GM12873 (cell line): ENCODE results near the gene EXOC4.

Source experiments
- TF ChIP-seq, protein P1 (sequence below): IDR thresholded peaks from 2 replicates; pipeline ENCODE4 v1.5.1; 2012; ENCODE audit warnings: low read depth, mild to moderate bottlenecking, moderate library complexity, low read length, control low read depth; ENCODE audit not compliant: insufficient read depth; ENCODE audit errors: missing control alignments

EXOC4 gene

DNA sequence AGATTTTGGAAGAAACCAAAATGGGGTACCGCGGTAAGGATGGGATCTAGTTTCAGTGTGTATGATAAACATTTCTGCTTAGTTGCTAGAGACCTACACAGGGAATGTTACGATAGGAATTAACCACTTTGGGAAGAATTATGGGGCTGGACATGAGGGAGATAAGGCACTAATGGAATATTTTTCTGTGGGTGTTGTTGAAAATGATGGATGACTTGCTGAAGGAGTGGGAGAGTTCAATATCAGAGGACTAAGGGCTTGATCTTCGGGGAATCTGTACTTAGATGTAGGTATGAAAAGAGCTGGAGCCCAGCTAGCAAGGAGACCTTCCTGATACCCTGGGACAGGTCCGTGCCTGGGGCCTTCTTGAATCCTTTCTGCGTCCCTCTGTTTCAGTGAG, 303.7 kb downstream of the EXOC4 start:
- TF ChIP-seq, protein P1, sequence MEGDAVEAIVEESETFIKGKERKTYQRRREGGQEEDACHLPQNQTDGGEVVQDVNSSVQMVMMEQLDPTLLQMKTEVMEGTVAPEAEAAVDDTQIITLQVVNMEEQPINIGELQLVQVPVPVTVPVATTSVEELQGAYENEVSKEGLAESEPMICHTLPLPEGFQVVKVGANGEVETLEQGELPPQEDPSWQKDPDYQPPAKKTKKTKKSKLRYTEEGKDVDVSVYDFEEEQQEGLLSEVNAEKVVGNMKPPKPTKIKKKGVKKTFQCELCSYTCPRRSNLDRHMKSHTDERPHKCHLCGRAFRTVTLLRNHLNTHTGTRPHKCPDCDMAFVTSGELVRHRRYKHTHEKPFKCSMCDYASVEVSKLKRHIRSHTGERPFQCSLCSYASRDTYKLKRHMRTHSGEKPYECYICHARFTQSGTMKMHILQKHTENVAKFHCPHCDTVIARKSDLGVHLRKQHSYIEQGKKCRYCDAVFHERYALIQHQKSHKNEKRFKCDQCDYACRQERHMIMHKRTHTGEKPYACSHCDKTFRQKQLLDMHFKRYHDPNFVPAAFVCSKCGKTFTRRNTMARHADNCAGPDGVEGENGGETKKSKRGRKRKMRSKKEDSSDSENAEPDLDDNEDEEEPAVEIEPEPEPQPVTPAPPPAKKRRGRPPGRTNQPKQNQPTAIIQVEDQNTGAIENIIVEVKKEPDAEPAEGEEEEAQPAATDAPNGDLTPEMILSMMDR: no peak

DNA sequence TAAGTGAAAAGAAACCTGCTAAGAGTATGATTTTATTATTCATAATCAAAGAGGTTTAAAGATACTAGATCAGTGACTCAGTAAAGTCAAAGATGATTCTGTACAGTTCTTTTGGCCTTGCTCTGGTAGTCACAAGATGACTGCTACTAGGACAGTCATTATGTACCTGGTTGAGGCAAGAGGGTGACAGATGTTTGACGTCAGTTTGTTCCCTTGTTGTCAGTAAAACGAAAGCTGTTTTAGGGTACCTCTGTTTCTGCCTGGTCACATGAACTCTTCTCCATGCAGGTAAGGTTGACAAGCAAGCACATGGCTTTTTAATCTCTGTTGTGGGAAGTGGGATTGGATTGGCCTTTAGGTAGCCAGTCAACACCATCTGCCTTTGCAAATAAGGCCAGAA, 308.0 kb downstream of the EXOC4 start:
- TF ChIP-seq, protein P1: no peak

DNA sequence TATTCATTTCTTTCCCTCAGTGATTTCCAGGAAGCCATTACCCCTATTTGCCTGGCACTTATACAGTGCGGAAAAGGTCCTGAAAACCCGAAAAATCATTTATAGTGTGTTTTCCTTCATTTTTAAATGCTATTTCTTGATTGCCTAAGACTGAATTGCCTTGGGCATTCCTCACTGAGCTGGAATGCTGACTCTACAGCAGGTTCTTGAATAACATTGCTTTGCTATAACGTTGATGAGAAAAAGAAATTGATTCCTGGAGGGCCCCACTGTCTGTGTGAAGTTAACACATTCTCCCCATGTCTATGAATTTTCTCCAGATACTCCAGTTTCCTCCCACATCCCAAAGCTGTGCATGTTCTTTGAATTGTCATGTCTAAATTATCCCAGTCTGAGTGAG, 308.5 kb downstream of the EXOC4 start:
- TF ChIP-seq, protein P1: no peak

DNA sequence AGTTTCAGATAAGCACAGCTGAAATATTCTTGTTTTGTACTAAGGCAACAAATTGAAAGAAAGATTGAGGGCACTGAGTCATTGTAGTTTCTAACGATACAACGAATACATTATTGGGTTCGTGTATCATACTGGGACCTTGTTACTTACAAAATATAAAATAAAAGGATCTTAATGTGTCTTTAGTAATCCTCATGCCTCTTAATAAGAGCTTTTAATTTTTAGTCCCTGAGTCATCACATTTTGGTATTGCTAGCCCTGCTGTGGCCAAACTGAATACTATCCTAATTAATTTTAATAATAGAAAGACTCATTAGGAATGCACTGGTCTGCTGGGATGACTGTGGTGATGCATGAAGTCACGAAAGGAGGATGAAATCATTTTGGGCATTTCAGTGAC, 309.7 kb downstream of the EXOC4 start:
- TF ChIP-seq, protein P1: no peak

DNA sequence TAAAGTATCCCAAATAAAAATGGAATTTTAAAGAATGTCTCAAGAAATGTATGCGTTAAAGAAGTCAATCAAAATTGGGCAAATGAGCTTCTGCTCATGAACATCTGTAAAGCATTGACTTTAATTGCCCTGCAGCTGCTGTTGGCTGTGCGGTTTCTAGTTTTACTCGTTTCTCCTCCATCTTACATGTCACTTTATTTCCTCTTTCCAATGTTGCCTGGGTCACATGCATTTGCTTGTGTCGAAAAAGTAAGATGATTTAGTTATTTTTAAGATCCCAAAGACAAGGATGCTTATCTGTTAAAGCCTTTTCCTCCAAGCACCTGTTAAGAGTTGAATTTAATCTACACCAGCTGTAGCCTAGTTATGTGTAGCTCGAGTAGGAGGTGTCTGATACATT, 310.4 kb downstream of the EXOC4 start:
- TF ChIP-seq, protein P1: no peak

DNA sequence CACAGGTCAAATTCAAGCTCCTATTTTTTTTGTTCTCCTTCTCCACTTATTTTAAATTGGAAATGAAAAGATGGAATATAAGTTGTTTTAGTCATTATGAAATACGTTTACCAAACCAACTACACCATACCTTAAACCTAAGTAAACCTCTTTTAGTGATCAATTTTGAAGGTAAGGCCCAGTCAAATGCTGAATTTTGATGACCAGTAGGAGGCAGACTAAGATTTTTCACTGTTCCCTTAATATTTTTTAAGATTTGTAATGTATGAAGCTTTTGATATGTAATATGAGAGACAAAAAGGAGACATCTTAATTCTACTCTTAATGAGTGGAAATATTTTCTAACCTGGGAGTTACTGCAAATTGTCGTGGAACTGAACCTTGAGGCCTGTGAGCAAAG, 311.6 kb downstream of the EXOC4 start:
- TF ChIP-seq, protein P1: no peak

DNA sequence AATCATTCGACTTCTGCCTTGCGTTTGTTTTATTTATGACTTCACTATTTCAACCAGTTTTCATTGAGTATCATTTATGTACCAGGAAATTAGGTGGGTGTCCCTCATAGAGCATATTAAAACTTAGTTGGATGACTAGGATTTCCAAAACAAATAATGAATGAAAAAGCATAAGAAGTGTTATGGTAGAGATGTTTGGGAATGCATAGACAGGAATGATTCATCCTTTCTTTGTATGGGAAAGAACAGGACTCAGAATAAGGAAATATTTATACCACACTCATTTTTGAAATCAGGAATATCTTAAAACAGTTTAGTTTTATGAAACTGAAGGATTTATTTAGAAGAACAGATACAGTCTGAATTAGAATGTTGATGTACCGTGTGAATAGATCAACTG, 315.7 kb downstream of the EXOC4 start:
- TF ChIP-seq, protein P1: no peak
